GM19238 (cell line): ENCODE measurements around the gene GFAP.

ENCODE experiments used
- DNase-seq: peaks from one replicate; pipeline ENCODE4 v3.0.0; 2011; ENCODE audit warnings: low spot score; ENCODE audit not compliant: insufficient read length

The GFAP gene

GRCh38 chr17:44867841-44868240 is 47.5 kb downstream of the GFAP start:
- DNase-seq = no peak

GRCh38 chr17:44865931-44866330 is 49.4 kb downstream of the GFAP start:
- no peak for DNase-seq

GRCh38 chr17:44865231-44865660 is 50.1 kb downstream of the GFAP start:
- peak; percentile 59 for DNase-seq

GRCh38 chr17:44864831-44865230 is 50.5 kb downstream of the GFAP start:
- DNase-seq = no peak

GRCh38 chr17:44863061-44863918 is 52.0 kb downstream of the GFAP start:
- no peak for DNase-seq

- DNase-seq = no peak
Observed at GRCh38 chr17:44862278-44862914, 52.9 kb downstream of the GFAP start.

GRCh38 chr17:44859701-44860100 is 55.6 kb downstream of the GFAP start:
- no peak for DNase-seq

- DNase-seq = no peak
Observed at GRCh38 chr17:44854192-44854591, 61.1 kb downstream of the GFAP start.
